GM19372 (cell line): ENCODE data around the gene NXN.
"Not testable (repeated sequence)": the region's sequence is repeated elsewhere in the genome, so short reads cannot be mapped to it uniquely, and the experiment has no call there.

Experiments used
- ATAC-seq: cut with Tn5 transposase; IDR thresholded peaks from one replicate; pipeline ENCODE4 v1.9.1; 2021; ENCODE audit warnings: mild to moderate bottlenecking, low read depth, moderate library complexity; ENCODE audit not compliant: unreplicated experiment

The NXN gene

GRCh38 chr17:848402-848801 lies 131.2 kb downstream of the NXN start:
- no peak for ATAC-seq

- no peak for ATAC-seq
These were observed 132.4 kb downstream of the NXN start for GRCh38 chr17:846901-847843.

- no peak for ATAC-seq
These were observed 138.3 kb downstream of the NXN start for GRCh38 chr17:841313-841712.

- no peak for ATAC-seq
These were observed 141.1 kb downstream of the NXN start for GRCh38 chr17:838486-838885.

- ATAC-seq, result no peak
These were observed 143.4 kb downstream of the NXN start for GRCh38 chr17:836151-836550.

- ATAC-seq, result not testable (repeated sequence)
These were observed 143.9 kb downstream of the NXN start for GRCh38 chr17:835721-836120.

GRCh38 chr17:835263-835662 lies 144.3 kb downstream of the NXN start:
- no peak for ATAC-seq

GRCh38 chr17:834136-834535 lies 145.4 kb downstream of the NXN start:
- ATAC-seq, result no peak

- no peak for ATAC-seq
These were observed 148.6 kb downstream of the NXN start for GRCh38 chr17:830950-831349.

- no peak for ATAC-seq
These were observed 149.2 kb downstream of the NXN start for GRCh38 chr17:830381-830780.

GRCh38 chr17:829614-830013 lies 150.0 kb downstream of the NXN start:
- not testable (repeated sequence) for ATAC-seq

GRCh38 chr17:828761-829160 lies 150.8 kb downstream of the NXN start:
- no peak for ATAC-seq

- no peak for ATAC-seq
These were observed 152.8 kb downstream of the NXN start for GRCh38 chr17:826778-827177.

- ATAC-seq, result no peak
These were observed 154.4 kb downstream of the NXN start for GRCh38 chr17:825216-825615.

- ATAC-seq, result no peak
These were observed 155.2 kb downstream of the NXN start for GRCh38 chr17:824378-824777.

- no peak for ATAC-seq
These were observed 156.1 kb downstream of the NXN start for GRCh38 chr17:823501-823902.

- no peak for ATAC-seq
These were observed 160.3 kb downstream of the NXN start for GRCh38 chr17:819251-819650.

GRCh38 chr17:814371-814770 lies 165.2 kb downstream of the NXN start:
- no peak for ATAC-seq

- no peak for ATAC-seq
These were observed 166.9 kb downstream of the NXN start for GRCh38 chr17:812638-813204.

GRCh38 chr17:811051-811784 lies 168.4 kb downstream of the NXN start:
- no peak for ATAC-seq

GRCh38 chr17:807523-808294 lies 171.9 kb downstream of the NXN start:
- no peak for ATAC-seq
